Colonic mucosa (tissue), 4 donors: Measurements from ENCODE around the gene PPIL1. TPM values are rescaled to one million over a fixed set of nuclear protein-coding genes. Genes with fewer than 3 reads are reported as not detected.

Experiments
- DNase-seq: peaks from one replicate; pipeline ENCODE4 v3.0.0-alpha.2; 2020
- H3K27ac ChIP-seq: fragments of 200-600 bp; one replicate; pipeline ENCODE4 v1.8.0; 2021
- H3K27me3 ChIP-seq: fragments of 200-600 bp; one replicate; pipeline ENCODE4 v1.8.0; 2021
- H3K36me3 ChIP-seq: fragments of 200-600 bp; one replicate; pipeline ENCODE4 v1.8.0; 2021
- H3K4me1 ChIP-seq: fragments of 200-600 bp; one replicate; pipeline ENCODE4 v1.8.0; 2021; ENCODE audit warnings: mild to moderate bottlenecking
- H3K4me3 ChIP-seq: fragments of 200-600 bp; one replicate; pipeline ENCODE4 v1.8.0; 2021
- H3K9ac ChIP-seq, 2 donors: one replicate each; pipeline ENCODE4 v1.7.0; 2013; ENCODE audit warnings: control low read depth in 2 of 2, low read depth in 2 of 2, low read length in 2 of 2
- H3K9me3 ChIP-seq: fragments of 200-600 bp; one replicate; pipeline ENCODE4 v1.8.0; 2021
- intact Hi-C: fragments of 100-400 bp; cut with DNase I; formaldehyde crosslinking; loops from one replicate; pipeline ENCODE4 v1.14.1; 2022
- total RNA-seq, 2 donors: library from RNA; stranded (reverse); fragmentation: NEBNext Ultra II Directional in 1 of 2; extraction: Animal tissue kit (Norgen Biotek cat#: 25700) in 1 of 2; gene quantifications; one replicate each; pipeline ENCODE4 v1.2.1, GENCODE V29; 2021
- TF ChIP-seq, protein P1 (sequence below): fragments of 200-600 bp; IDR thresholded peaks from one replicate; pipeline ENCODE4 v1.8.0; 2022; ENCODE audit warnings: antibody characterized with exemption, mild to moderate bottlenecking
- donor health status: healthy.
- donor health status: DM: no; HTN: no; CAD: no.
- donor health status: DM: no; HTN: no; CAD: no.

The PPIL1 gene
- total RNA-seq, 2 donors from 2014 or later: 9.9 to 23.6 TPM

DNA sequence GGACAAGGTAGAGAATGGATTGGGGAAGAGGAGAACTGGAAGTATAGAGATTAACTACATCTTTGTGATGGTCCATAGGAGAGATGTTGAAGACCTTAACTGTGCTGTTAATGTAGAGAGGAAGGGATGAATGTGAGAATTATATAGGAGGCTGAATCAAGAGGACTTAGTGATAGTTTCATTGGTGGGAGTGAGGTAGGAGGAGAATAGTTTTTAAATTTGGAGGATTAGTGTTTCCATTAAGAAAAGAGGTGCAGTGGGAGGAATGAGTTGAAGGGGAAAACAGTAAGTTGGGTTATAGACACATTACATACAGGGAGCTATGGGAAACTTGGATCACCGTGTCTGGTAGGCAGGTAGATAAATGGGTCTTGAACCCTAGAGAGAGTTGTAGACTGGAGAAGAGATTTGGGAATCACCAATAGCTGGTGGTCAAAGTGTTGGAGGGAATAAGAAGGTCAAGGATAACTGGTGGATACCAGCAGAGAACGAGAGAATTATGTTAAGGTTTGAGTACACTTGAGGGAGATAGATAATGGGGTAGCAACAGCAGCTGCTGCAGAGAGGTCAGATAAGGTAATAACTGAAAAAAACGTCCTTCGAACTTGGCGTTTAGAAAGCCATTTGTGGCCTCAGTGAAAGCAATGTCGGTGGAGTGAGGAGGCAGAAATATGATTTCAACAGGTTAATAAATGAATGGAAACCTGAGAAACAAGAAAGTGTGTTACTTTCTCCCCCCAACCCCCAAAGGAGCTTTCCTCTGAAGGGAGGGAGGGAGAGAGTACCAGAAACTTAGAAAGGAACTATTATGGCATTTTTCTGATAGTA is 14.3 kb upstream of the PPIL1 start:
- no peaks in the 10 kb centered on the region for H3K27me3 ChIP-seq
- H3K9ac ChIP-seq: no peak overlapping the region
- no peaks in the 10 kb centered on the region for H3K36me3 ChIP-seq
- TF ChIP-seq, protein P1, sequence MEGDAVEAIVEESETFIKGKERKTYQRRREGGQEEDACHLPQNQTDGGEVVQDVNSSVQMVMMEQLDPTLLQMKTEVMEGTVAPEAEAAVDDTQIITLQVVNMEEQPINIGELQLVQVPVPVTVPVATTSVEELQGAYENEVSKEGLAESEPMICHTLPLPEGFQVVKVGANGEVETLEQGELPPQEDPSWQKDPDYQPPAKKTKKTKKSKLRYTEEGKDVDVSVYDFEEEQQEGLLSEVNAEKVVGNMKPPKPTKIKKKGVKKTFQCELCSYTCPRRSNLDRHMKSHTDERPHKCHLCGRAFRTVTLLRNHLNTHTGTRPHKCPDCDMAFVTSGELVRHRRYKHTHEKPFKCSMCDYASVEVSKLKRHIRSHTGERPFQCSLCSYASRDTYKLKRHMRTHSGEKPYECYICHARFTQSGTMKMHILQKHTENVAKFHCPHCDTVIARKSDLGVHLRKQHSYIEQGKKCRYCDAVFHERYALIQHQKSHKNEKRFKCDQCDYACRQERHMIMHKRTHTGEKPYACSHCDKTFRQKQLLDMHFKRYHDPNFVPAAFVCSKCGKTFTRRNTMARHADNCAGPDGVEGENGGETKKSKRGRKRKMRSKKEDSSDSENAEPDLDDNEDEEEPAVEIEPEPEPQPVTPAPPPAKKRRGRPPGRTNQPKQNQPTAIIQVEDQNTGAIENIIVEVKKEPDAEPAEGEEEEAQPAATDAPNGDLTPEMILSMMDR: no peak
- H3K4me1 ChIP-seq: no peaks in the 10 kb centered on the region
- DNase-seq: no peak
- H3K4me3 ChIP-seq: no peak overlapping the region
- intact Hi-C loops: no loop called here
- H3K27ac ChIP-seq: no peak overlapping the region
- no peaks in the 10 kb centered on the region for H3K9me3 ChIP-seq

DNA sequence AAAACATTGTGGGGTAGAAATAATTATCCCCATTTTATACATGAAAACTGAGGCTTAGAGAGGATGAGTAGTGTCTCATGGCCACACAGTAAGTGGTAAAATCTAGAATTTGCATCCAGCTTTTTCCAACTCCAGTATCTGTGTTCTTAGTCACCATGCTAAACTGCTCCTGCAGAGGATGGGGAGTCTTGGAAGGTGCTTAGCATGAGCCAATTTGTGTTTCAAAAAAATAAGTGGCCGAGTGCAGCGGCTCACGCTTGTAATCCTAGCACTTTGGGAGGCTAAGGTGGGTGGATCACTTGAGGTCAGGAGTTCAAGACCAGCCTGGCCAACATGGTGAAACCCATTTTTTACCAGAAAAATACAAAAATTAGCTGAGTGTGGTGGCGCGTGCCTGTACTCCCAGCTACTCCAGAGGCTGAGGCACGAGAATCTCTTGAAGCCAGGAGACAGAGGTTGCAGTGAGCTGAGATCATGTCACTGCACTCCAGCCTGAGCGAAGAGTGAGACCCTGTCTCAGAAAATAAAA is 13.6 kb upstream of the PPIL1 start:
- intact Hi-C loops: no loop called here

DNA sequence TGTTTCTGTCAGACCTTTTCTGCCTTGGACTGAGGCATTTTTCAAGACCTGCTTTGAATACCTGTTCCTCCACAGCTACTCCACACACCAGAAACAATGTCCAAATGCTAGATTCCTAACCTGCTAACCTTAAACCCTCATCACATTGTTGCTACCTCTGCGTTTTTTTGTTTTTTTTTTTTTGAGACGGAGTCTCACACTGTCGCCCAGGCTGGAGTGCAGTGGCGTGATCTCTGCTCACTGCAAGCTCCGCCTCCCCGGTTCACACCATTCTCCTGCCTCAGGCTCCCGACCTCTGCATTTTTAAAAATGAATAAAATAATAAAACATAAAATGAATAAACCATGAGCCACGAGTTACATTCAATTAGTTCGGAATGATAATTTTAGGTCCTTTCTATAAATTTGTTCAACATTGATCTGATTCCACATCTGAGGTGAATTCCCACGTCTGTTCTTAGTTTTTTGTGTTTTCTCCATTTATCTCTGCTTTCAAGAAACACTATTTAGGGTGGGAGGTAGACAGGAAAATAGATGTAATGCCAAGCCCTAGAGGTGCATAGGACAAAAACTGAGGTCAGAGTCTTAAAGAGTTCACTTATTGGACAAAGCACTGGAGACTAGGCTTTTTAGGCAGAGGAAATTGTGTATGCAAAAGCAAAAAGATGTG is 12.5 kb upstream of the PPIL1 start:
- DNase-seq: no peak
- no peaks in the 10 kb centered on the region for H3K4me1 ChIP-seq
- intact Hi-C loops: no loop called here

More for the DNA sequence above, 13.6 kb upstream of the PPIL1 start:
- DNase-seq: no peak
- H3K4me3 ChIP-seq: no peak overlapping the region
- no peaks in the 10 kb centered on the region for H3K27me3 ChIP-seq
- no peaks in the 10 kb centered on the region for H3K36me3 ChIP-seq
- H3K4me1 ChIP-seq: no peaks in the 10 kb centered on the region
- H3K9me3 ChIP-seq: no peaks in the 10 kb centered on the region
- no peak overlapping the region for H3K9ac ChIP-seq
- H3K27ac ChIP-seq: no peak overlapping the region
- TF ChIP-seq, protein P1: no peak

DNA sequence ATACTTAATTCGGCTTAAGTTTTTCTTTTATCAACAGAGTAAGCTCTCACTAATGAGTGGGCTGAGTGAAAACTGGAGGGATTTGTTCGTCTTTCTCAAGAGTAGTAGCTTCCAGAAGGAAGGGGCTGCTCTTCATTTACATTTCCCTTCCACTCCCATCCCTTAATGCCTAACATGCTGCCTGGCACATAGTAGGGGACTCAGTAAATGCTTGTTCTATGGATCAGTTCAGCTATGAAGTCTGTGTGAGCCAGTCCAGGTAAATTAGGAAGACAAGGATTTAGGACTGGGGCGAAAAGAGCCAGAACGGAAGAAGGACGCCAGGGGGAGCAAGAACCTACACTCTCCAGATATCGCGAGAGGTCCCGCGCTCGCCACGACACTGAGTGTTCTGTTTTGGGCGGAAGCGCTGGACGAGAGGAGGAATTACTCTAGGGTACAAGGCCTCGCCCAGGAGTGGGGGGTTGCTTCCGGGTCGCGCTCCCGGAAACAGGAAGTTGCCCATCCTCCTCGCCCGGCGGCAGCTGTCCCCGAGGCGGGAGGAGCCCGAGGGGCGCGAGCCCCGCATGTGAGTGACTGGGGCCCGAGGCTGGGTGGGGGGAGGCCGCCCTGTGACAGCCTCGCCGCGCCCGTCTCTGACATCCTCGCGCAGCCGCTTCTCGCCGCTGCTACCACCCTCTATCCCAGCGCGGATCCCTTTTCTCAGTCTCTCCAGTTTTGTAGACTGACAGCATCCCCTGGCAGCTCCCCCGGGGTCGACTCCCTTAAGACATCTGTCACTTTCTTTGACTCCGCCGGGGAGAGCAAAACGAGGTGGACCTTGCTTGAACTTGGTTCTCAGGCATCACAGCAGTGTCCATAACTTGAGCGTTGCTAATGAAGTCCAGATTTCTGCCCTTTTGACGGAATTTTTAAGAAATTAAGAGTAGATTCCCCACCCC is 11.1 kb upstream of the PPIL1 start, which contains the start of gene C6orf89:
TSS of gene C6orf89 (plus strand) at position 492 of the 941 bp plus-strand sequence. CDS start 13,493 bp downstream, outside the sequence.
- intact Hi-C loops: loop anchor here (2.0 kb wide), 1 partner anchor 133 kb away; no protein-coding TSS in a partner anchor

More for the DNA sequence above, 12.5 kb upstream of the PPIL1 start:
- Histone ChIP-seq H3K27ac (no peak overlapping the region), H3K27me3 (no peaks in the 10 kb centered on the region), H3K9me3 (no peaks in the 10 kb centered on the region), H3K4me3 (no peak overlapping the region), H3K9ac (no peak overlapping the region), H3K36me3 (no peaks in the 10 kb centered on the region)
- TF ChIP-seq, protein P1: no peak

More for the DNA sequence above, 11.1 kb upstream of the PPIL1 start, which contains the start of gene C6orf89:
- Histone ChIP-seq H3K27ac (peak within 1 kb of the TSS; percentile 62), H3K9ac (peak within 1 kb of the TSS; percentile 82 to 90), H3K36me3 (no peaks in the 10 kb centered on the region), H3K4me3 (peak within 1 kb of the TSS; percentile 71), H3K4me1 (no peaks in the 10 kb centered on the region), H3K9me3 (no peaks in the 10 kb centered on the region), H3K27me3 (no peaks in the 10 kb centered on the region)
- TF ChIP-seq, protein P1: peak; percentile 67
- peak; percentile 99 for DNase-seq
